K562 (cell line): ENCODE data around the gene ENC1. TPM values are rescaled to one million over a fixed set of nuclear protein-coding genes. Genes with fewer than 3 reads are reported as not detected.

ENCODE experiments used
- CHD2 ChIP-seq: IDR thresholded peaks from 2 replicates; pipeline ENCODE4 v1.6.1; 2011; ENCODE audit warnings: low read depth, low read length
- HCFC1 ChIP-seq: IDR thresholded peaks from 2 replicates; pipeline ENCODE4 v1.6.1; 2012; ENCODE audit warnings: low read depth, low read length, improper control_type of control experiment
- MAZ ChIP-seq, 2 experiments: fragments of 450-650 bp in 1 of 2; sonication (generic) in 1 of 2; formaldehyde crosslinking; IDR thresholded peaks in 1 of 2; conservative IDR thresholded peaks in 1 of 2; 2 replicates each; pipeline versions ENCODE4 v1.4.0 to v1.5.0; 2020; ENCODE audit warnings: mild to moderate bottlenecking in 1 of 2, missing genetic modification reagents in 1 of 2
- MEF2A ChIP-seq: IDR thresholded peaks from 2 replicates; pipeline ENCODE4 v1.6.1; 2011; ENCODE audit warnings: low read depth, mild to moderate bottlenecking, low read length, moderate library complexity; ENCODE audit not compliant: control insufficient read depth
- MXI1 ChIP-seq: IDR thresholded peaks from 2 replicates; pipeline ENCODE4 v1.6.1; 2011; ENCODE audit warnings: low read depth, mild to moderate bottlenecking, improper control_type of control experiment, low read length
- NCOA2 ChIP-seq, 2 experiments: fragments of 450-650 bp; IDR thresholded peaks; 2 replicates each; pipeline ENCODE4 v1.6.1; 2018; ENCODE audit warnings: mild to moderate bottlenecking in 2 of 2, moderate library complexity in 1 of 2; ENCODE audit not compliant: partially characterized antibody in 2 of 2
- OTX1 ChIP-seq: fragments of 450-650 bp; formaldehyde crosslinking; IDR thresholded peaks from 2 replicates; pipeline ENCODE4 v1.4.0; 2022; ENCODE audit warnings: mild to moderate bottlenecking
- RFX7 ChIP-seq: fragments of 250-450 bp; sonication (Bioruptor Pico); IDR thresholded peaks from 2 replicates; pipeline ENCODE4 v1.5.1; 2021; ENCODE audit warnings: mild to moderate bottlenecking
- RHOXF2B ChIP-seq: fragments of 250-450 bp; sonication (Bioruptor Pico); conservative IDR thresholded peaks from 2 replicates; pipeline ENCODE4 v1.5.1; 2021
- SMC3 ChIP-seq: conservative IDR thresholded peaks from 2 replicates; pipeline ENCODE4 v1.6.1; 2011; ENCODE audit warnings: low read depth, low read length, improper control_type of control experiment; ENCODE audit not compliant: insufficient read depth
- STAT5B ChIP-seq: fragments of 250-450 bp; sonication (Bioruptor Pico); IDR thresholded peaks from 2 replicates; pipeline ENCODE4 v1.8.0; 2021; ENCODE audit warnings: mild to moderate bottlenecking, inconsistent platforms
- TOE1 ChIP-seq, 2 experiments: fragments of 450-650 bp in 1 of 2; sonication (generic) in 1 of 2; formaldehyde crosslinking in 1 of 2; IDR thresholded peaks; 2 replicates each; pipeline versions ENCODE4 v1.7.1 to v1.8.0; 2016 to 2022; ENCODE audit warnings: borderline replicate concordance in 2 of 2, mild to moderate bottlenecking in 2 of 2, antibody characterized with exemption in 1 of 2, inconsistent platforms in 1 of 2, low read depth in 1 of 2, missing genetic modification reagents in 1 of 2, moderate library complexity in 1 of 2
- YY1 ChIP-seq, 3 experiments: IDR thresholded peaks; 2 replicates each; pipeline ENCODE4 v1.6.1; 2011; ENCODE audit warnings: low read length in 2 of 3, mild to moderate bottlenecking in 2 of 3, moderate library complexity in 2 of 3, borderline replicate concordance in 1 of 3, control low read depth in 1 of 3, low read depth in 1 of 3; ENCODE audit not compliant: insufficient read depth in 3 of 3, insufficient replicate concordance in 2 of 3, control insufficient read depth in 1 of 3, insufficient read length in 1 of 3; ENCODE audit errors: extremely low read depth in 1 of 3
- ZNF644 ChIP-seq: fragments of 200-800 bp; sonication (Bioruptor generic); IDR thresholded peaks from 2 replicates; pipeline ENCODE4 v1.6.1; 2016; ENCODE audit warnings: low read depth, missing genetic modification characterization, missing compliant biosample characterization
- ZNF778 ChIP-seq: fragments of 450-650 bp; formaldehyde crosslinking; IDR thresholded peaks from 2 replicates; pipeline ENCODE4 v1.4.0; 2020; ENCODE audit warnings: mild to moderate bottlenecking, moderate library complexity
- polyA plus RNA-seq, 8 experiments: library from polyadenylated mRNA; depleted of rRNA in 4 of 8; stranded (reverse) in 5 of 8; unstranded in 3 of 8; fragments of >200 nt; fragmentation: Nextera tagmentation in 2 of 8; fragmentation: Illumina TruSeq in 1 of 8; extraction: Ambion mirVana in 2 of 8; extraction: Trizol in 1 of 8; gene quantifications; 2 replicates each; pipeline versions ENCODE4 v1.2.1 to v1.2.3, GENCODE V29; 2011 to 2014; ENCODE audit warnings: inconsistent platforms in 1 of 8, missing spikeins in 1 of 8
- total RNA-seq, 7 experiments: library from RNA; depleted of rRNA in 6 of 7; stranded (reverse); fragments of >200 nt in 6 of 7; fragmentation: Illumina TruSeq in 2 of 7; extraction: Trizol in 2 of 7; gene quantifications; 2 replicates each; pipeline versions ENCODE4 v1.2.1 to v1.2.3, GENCODE V29; 2011 to 2021; ENCODE audit warnings: low replicate concordance in 1 of 7
- TF ChIP-seq, protein P1 (sequence below): fragments of 250-450 bp; sonication (Bioruptor Pico); IDR thresholded peaks from 2 replicates; pipeline ENCODE4 v1.5.1; 2021; ENCODE audit warnings: mild to moderate bottlenecking
- TF ChIP-seq, protein P2 (sequence below): IDR thresholded peaks from 3 replicates; pipeline ENCODE4 v1.6.1; 2011; ENCODE audit warnings: borderline replicate concordance, mild to moderate bottlenecking; ENCODE audit not compliant: insufficient read length, insufficient read depth
- TF ChIP-seq, protein P3 (sequence below): IDR thresholded peaks from 2 replicates; pipeline ENCODE4 v1.6.1; 2014; ENCODE audit warnings: antibody characterized with exemption
- TF ChIP-seq, protein P4 (sequence below), 2 experiments: IDR thresholded peaks; 2 replicates each; pipeline ENCODE4 v1.6.1; 2012; ENCODE audit warnings: improper control_type of control experiment in 2 of 2, low read depth in 2 of 2, low read length in 2 of 2, borderline replicate concordance in 1 of 2

ENC1 gene
- total and polyA plus RNA-seq, 9 of the 15 experiments (the other 6 are each of a cell fraction or from before 2014, with no cell fraction given) = 0.17 to 3.2 (median 0.97) TPM

- TF ChIP-seq, protein P1, sequence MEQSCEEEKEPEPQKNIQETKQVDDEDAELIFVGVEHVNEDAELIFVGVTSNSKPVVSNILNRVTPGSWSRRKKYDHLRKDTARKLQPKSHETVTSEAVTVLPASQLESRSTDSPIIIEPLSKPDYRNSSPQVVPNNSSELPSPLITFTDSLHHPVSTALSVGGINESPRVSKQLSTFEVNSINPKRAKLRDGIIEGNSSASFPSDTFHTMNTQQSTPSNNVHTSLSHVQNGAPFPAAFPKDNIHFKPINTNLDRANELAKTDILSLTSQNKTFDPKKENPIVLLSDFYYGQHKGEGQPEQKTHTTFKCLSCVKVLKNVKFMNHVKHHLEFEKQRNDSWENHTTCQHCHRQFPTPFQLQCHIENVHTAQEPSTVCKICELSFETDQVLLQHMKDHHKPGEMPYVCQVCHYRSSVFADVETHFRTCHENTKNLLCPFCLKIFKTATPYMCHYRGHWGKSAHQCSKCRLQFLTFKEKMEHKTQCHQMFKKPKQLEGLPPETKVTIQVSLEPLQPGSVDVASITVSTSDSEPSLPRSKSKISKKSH (CRISPR knock-in tag) = no peak
- TF ChIP-seq ZNF778 (CRISPR knock-in tag) = no peak
- TF ChIP-seq MXI1 = no peak
- 0 out of 2 replicates have a peak, but pooled peaks have one; percentile 36 for TF ChIP-seq SMC3
- TF ChIP-seq CHD2 = no peak
- TF ChIP-seq STAT5B (CRISPR knock-in tag) = no peak
- no peak for TF ChIP-seq MAZ (CRISPR knock-in tag; conservative IDR thresholded peaks at IDR 0.05 in 1 of 2, IDR thresholded peaks at IDR 0.05 in 1 of 2)
- TF ChIP-seq NCOA2 (IDR thresholded peaks at IDR 0.05; ENCODE audit: partially characterized antibody in 2 of 2) = no peak
- TF ChIP-seq, protein P2, sequence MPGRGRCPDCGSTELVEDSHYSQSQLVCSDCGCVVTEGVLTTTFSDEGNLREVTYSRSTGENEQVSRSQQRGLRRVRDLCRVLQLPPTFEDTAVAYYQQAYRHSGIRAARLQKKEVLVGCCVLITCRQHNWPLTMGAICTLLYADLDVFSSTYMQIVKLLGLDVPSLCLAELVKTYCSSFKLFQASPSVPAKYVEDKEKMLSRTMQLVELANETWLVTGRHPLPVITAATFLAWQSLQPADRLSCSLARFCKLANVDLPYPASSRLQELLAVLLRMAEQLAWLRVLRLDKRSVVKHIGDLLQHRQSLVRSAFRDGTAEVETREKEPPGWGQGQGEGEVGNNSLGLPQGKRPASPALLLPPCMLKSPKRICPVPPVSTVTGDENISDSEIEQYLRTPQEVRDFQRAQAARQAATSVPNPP = no peak
- TF ChIP-seq TOE1 (IDR thresholded peaks at IDR 0.05; ENCODE audit: borderline replicate concordance) = no peak
- TF ChIP-seq TOE1 (CRISPR knock-in tag; IDR thresholded peaks at IDR 0.05; ENCODE audit: borderline replicate concordance, low read depth) = no peak
- no peak for TF ChIP-seq OTX1 (CRISPR knock-in tag)
- peak in 1 of 3 experiments; percentile 48 for TF ChIP-seq YY1 (IDR thresholded peaks at IDR 0.05; ENCODE audit: borderline replicate concordance in 1 of 3, control insufficient read depth in 1 of 3, extremely low read depth in 1 of 3, insufficient read depth in 3 of 3, insufficient read length in 1 of 3, insufficient replicate concordance in 2 of 3, low read depth in 1 of 3, low read length in 2 of 3)
- no peak for TF ChIP-seq ZNF644 (tag)
- TF ChIP-seq, protein P3, sequence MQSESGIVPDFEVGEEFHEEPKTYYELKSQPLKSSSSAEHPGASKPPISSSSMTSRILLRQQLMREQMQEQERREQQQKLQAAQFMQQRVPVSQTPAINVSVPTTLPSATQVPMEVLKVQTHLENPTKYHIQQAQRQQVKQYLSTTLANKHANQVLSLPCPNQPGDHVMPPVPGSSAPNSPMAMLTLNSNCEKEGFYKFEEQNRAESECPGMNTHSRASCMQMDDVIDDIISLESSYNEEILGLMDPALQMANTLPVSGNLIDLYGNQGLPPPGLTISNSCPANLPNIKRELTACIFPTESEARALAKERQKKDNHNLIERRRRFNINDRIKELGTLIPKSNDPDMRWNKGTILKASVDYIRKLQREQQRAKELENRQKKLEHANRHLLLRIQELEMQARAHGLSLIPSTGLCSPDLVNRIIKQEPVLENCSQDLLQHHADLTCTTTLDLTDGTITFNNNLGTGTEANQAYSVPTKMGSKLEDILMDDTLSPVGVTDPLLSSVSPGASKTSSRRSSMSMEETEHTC = no peak
- peak; percentile 70 for TF ChIP-seq HCFC1
- TF ChIP-seq RHOXF2B (CRISPR knock-in tag) = no peak
- TF ChIP-seq RFX7 (CRISPR knock-in tag) = no peak
- TF ChIP-seq, protein P4, sequence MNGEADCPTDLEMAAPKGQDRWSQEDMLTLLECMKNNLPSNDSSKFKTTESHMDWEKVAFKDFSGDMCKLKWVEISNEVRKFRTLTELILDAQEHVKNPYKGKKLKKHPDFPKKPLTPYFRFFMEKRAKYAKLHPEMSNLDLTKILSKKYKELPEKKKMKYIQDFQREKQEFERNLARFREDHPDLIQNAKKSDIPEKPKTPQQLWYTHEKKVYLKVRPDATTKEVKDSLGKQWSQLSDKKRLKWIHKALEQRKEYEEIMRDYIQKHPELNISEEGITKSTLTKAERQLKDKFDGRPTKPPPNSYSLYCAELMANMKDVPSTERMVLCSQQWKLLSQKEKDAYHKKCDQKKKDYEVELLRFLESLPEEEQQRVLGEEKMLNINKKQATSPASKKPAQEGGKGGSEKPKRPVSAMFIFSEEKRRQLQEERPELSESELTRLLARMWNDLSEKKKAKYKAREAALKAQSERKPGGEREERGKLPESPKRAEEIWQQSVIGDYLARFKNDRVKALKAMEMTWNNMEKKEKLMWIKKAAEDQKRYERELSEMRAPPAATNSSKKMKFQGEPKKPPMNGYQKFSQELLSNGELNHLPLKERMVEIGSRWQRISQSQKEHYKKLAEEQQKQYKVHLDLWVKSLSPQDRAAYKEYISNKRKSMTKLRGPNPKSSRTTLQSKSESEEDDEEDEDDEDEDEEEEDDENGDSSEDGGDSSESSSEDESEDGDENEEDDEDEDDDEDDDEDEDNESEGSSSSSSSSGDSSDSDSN (IDR thresholded peaks at IDR 0.05; ENCODE audit: borderline replicate concordance in 1 of 2, low read depth in 2 of 2, low read length in 2 of 2) = no peak
- TF ChIP-seq MEF2A = peak; percentile 41; the same call in 1 of the 2 replicates
Measured at GRCh38 chr5:74673011-74673790, 32.7 kb upstream of the ENC1 start (continued).
